ENCODE measurements around the gene RGS21. TPM values are rescaled to one million over a fixed set of nuclear protein-coding genes. Genes with fewer than 3 reads are reported as not detected.

RGS21 gene
- polyA plus RNA-seq, 1 donor from 2014 or later = not detected

- no peak for TF ChIP-seq MXI1 (conservative IDR thresholded peaks at IDR 0.05; ENCODE audit: poor library complexity, severe bottlenecking)
- no peak for TF ChIP-seq EP300 (conservative IDR thresholded peaks at IDR 0.05; ENCODE audit: poor library complexity, severe bottlenecking)
- TF ChIP-seq RAD21 (conservative IDR thresholded peaks at IDR 0.05) = no peak
- TF ChIP-seq, protein P1, sequence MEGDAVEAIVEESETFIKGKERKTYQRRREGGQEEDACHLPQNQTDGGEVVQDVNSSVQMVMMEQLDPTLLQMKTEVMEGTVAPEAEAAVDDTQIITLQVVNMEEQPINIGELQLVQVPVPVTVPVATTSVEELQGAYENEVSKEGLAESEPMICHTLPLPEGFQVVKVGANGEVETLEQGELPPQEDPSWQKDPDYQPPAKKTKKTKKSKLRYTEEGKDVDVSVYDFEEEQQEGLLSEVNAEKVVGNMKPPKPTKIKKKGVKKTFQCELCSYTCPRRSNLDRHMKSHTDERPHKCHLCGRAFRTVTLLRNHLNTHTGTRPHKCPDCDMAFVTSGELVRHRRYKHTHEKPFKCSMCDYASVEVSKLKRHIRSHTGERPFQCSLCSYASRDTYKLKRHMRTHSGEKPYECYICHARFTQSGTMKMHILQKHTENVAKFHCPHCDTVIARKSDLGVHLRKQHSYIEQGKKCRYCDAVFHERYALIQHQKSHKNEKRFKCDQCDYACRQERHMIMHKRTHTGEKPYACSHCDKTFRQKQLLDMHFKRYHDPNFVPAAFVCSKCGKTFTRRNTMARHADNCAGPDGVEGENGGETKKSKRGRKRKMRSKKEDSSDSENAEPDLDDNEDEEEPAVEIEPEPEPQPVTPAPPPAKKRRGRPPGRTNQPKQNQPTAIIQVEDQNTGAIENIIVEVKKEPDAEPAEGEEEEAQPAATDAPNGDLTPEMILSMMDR (IDR thresholded peaks at IDR 0.05; ENCODE audit: poor library complexity, severe bottlenecking) = no peak
- H3K27ac ChIP-seq (ENCODE audit: low read length) = no peak overlapping the region
- H3K4me2 ChIP-seq (ENCODE audit: low read length) = no peak overlapping the region
- H3K4me3 ChIP-seq (ENCODE audit: low read length) = no peak overlapping the region
- H3F3A ChIP-seq (ENCODE audit: insufficient read depth, low read length, poor library complexity, severe bottlenecking) = no peaks in the 10 kb centered on the region
- H2AFZ ChIP-seq (ENCODE audit: low read depth, low read length) = no peak overlapping the region
- no peaks in the 10 kb centered on the region for H4K20me1 ChIP-seq (ENCODE audit: insufficient read depth)
- H3K27me3 ChIP-seq (ENCODE audit: insufficient read depth, low read depth, low read length) = no peaks in the 10 kb centered on the region
- H3K9me2 ChIP-seq (ENCODE audit: insufficient read depth, low read length) = no peaks in the 10 kb centered on the region
- no peaks in the 10 kb centered on the region for H3K79me2 ChIP-seq (replicated peaks; ENCODE audit: insufficient read depth, low read length)
- H3K9me3 ChIP-seq (ENCODE audit: low read length) = no peaks in the 10 kb centered on the region
- no peak overlapping the region for H3K9ac ChIP-seq (ENCODE audit: low read length)
- H3K36me3 ChIP-seq (ENCODE audit: insufficient read depth, low read length) = no peaks in the 10 kb centered on the region
Measured at GRCh38 chr1:192407206-192407605, 90.4 kb downstream of the RGS21 start.

Other genes with a start within 250 kb of the RGS21 start
- not detected in 2 replicates for gene RGS18, start 158.5 kb upstream of the RGS21 start, polyA plus RNA-seq

Data from neural cell (in vitro differentiated cells).